ENCODE measurements around the gene BCAR1.

BCAR1 gene

DNA sequence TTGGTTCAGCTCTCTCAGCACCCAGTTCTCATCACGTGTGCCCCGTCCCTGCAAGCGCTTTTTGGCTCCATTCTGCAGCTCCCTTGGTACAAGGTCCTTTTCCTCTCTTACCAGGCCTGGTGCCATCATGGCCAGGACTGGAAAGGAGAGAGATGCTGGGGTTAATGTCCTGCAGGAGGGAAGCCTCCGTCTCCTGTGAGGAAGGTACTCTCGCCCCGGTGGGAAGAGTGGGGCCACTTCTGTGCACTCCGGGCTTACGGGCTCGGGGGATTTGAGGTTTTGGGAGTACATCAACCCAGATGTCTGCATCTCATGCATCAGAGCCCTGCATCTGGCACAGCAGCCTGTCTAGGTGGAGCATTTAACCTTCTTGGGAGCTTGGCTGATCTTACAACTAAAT lies 54.6 kb downstream of the BCAR1 start:
- no peak for DNase-seq
- in situ Hi-C loops (cut with HindIII; ENCODE audit: low pct_ligation_motif_present, low pct_unique_long_range_greater_than_20kb, low sequenced_read_pairs): no loop called here

DNA sequence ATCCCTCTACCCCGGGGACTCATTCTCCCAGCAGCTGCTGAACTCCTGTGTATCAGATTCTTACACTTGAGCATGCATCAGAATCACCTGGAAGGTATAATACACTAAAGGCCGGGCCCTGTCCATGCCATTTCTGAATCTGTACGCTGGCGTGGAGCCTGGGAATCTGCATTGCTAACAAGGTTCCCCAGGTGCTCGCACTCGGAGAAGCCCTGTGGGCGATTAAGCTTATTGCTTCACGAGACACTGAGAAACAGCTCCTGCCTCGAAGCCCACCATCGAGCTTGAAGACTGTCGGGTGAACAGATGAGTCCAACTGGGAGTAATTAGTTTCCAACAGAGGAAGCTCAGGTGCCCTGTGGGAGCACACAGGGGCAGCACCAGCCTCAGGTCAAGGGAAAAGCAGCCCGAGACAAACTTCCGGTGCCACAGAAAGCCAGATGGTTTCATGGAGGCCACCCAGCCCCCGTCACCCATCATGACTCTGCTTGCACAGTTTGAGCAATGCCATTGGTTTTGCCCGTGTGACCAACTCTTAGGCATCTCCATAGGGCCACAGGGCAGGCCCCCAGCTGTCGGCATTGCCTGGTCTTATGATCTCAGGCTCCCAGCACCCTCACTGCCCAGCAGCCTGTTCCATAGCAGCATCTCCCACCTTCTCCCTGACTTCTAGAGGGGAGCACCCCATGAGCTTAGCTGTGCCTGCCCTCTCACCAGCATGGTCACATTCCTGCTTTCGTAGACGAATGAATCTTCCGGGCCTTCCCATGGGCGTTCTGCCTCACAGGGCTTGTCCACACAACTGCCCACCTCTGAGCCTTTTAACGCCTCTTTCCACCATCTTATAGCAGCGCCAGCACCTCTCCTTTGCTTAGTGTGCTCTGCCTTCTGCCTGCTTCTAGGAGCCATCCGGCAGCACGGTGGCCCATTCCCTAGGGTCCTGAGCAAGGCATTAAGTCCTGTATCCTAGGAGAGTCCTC lies 55.3 kb downstream of the BCAR1 start:
- in situ Hi-C loops (cut with HindIII; ENCODE audit: low pct_ligation_motif_present, low pct_unique_long_range_greater_than_20kb, low sequenced_read_pairs): no loop called here
- DNase-seq: no peak

DNA sequence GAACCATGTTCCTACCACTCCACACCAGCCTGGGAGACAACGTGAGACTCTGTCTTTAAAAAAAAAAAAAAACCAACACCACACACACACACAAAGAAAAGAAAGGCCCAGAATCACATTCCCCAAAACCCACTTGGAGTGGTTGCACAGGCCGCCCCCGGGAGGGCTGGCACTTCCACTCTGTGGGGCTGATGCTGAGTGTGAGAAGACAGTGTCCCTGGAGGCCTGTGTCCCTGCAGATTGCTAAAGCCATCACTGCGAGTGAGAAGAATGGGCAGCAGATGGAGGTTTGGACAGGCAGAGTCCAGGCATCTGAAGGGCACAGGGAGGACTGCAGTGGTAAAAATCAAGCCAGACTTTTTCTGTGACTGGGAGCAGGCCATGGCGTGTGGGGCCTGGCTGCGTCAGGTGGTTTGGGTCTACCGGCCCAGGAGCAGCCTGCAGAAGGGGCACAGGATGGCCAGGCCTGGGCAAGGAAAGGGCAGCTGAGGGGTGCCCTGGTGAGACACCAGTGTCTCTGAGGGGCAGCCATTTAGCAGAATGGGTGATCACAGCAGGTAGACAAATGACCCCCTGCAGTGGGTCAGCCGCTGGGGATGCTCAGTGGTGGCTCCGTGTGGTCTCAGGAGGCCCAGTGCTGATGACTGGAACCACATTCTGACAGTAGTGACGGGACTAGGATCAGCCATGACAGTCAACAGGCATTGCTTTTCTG lies 57.5 kb downstream of the BCAR1 start:
- in situ Hi-C loops (cut with HindIII; ENCODE audit: low pct_ligation_motif_present, low pct_unique_long_range_greater_than_20kb, low sequenced_read_pairs): no loop called here
- DNase-seq: no peak

DNA sequence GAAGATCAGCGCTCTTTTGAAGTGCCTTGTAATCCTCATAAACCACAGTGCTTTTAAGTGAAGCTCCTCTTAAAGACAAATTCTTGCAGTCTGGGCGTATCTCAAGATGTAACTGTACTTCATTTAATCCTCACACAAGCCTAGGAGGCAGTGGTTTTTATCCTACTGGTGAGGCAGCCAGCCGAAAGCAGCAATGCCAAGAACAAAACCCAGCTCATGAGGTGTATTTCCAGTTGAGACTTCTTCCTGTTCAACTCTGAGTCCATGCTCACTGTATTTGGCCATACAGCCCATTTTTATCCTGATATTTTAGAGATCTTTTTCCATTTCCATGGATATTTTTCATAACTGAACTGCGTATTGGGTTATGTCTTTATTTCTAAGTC lies 58.2 kb downstream of the BCAR1 start:
- no peak for DNase-seq
- in situ Hi-C loops (cut with HindIII; ENCODE audit: low pct_ligation_motif_present, low pct_unique_long_range_greater_than_20kb, low sequenced_read_pairs): no loop called here

DNA sequence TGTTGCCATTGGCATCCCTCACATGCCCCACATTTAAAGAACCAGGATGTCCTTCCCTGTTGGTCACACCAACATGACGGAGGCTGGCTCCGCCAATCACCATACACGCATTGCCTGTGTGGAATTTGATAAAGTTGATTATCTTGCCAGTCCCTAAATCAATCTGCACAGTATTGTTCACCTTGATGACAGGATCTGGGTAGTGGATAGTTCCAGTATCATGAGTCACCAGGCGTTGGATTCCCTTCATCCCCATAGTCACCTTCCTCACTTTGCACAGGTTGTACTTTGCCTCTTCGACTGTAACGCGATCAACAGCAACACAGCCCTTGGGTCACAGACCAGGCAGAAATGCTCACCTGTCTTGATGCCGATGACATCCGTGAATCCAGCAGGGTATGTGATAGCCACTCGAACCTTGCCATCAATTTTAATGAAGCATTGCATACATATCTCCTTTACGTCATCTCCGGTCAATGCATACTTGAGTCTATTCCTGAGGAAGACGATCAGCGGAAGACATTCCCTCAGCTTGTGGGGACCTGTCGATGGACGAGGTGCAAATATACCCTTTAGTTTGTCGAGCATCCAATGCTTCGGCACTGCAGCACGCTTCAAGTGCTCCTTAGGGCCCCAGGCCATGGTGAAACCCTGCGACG lies 58.7 kb downstream of the BCAR1 start:
- in situ Hi-C loops (cut with HindIII; ENCODE audit: low pct_ligation_motif_present, low pct_unique_long_range_greater_than_20kb, low sequenced_read_pairs): no loop called here
- DNase-seq: no peak

DNA sequence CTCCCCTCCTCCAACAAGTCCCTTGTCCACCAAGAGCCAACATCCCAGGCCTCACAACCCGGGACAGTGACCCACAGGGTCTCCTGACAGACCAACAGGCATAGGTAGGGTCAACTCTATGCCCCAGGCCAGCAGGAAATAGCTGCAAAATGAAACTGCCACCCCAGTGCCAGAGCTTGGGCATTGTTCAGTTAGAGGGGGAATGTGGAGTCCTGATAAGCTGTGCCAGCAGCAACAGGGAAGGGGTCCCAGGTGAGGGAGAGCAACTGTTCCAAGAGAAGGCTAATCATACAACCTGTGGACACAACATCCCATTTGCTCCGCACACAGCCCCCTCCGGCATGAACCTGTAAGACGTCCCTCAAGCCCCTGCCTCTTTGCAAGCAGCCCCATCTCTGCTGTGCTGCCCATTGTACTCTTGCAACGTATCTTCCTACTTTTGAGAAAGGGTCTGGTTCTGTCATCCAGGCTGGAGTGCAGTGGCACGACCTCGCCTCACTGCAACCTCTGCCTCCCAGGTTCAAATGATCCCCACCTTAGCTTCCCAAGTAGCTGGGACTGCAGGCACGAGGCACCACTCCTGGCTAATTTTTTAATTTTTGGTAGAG lies 61.7 kb downstream of the BCAR1 start:
- in situ Hi-C loops (cut with HindIII; ENCODE audit: low pct_ligation_motif_present, low pct_unique_long_range_greater_than_20kb, low sequenced_read_pairs): no loop called here
- no peak for DNase-seq

DNA sequence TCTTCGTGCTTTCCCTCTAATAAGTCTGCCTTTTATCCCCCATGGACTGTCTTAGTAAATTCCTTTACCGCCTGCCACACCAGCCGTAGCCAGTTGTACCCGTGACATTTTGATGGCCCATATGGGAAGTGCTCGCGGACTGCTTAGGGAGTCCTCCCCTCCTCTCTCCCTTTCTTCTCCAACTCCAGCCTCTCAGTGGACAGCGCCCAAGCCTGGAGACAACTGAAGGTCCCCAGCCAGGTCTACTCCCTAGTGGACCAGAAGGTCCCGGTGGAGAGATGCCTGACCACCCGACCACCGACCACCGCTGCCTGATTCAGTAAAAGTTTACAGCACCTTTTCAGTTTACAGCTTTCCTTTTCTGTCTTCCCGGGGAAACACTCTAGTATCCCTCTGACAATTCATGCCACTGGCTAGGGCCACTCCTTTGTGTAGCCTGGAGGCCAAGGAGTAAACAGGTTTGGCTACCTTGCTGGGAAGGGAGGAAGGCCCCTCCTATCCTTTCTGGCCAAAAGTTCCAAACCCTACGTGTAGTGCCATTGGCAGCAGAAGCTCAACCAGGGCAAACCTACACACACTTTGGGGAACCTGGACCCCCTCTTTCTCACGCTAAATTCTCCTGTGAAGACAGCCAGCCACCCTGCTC lies 62.5 kb downstream of the BCAR1 start:
- in situ Hi-C loops (cut with HindIII; ENCODE audit: low pct_ligation_motif_present, low pct_unique_long_range_greater_than_20kb, low sequenced_read_pairs): no loop called here

DNA sequence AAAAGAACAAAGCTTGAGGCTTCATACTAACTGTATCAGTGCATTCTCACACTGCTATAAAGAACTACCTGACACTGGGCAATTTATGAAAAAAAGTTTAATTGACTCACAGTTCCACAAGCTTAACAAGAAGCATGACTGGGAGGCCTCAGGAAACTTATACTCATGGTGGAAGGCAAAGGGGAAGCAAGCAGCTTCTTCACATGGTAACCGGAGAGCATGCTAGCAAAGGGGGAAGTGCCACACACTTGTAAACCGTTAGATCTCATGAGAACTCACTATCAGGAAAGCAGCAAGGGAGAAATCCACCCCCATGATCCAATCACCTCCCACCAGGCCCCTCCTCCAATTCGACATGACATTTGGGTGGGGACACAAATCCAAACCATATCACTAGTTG lies 69.8 kb downstream of the BCAR1 start:
- in situ Hi-C loops (cut with HindIII; ENCODE audit: low pct_ligation_motif_present, low pct_unique_long_range_greater_than_20kb, low sequenced_read_pairs): no loop called here
- DNase-seq: no peak

More for the DNA sequence above, 62.5 kb downstream of the BCAR1 start:
- DNase-seq: no peak

DNA sequence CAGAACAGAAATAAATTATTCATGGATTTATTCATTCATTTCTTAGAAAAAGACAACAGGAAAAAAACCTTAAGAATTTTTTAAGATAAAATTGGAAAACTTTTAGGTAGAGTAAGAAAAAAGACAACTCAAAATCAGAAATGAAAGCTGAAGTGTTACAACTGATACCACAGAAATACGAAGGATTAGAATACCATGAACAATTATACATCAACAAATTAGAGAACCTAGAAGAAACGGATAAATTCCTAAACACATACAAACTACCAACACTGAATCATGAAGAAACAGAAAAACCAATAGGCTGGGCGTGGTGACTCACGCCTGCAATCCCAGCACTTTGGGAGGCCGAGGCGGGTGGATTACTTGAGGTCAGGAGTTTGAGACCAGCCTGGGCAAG lies 72.2 kb downstream of the BCAR1 start:
- no peak for DNase-seq
- in situ Hi-C loops (cut with HindIII; ENCODE audit: low pct_ligation_motif_present, low pct_unique_long_range_greater_than_20kb, low sequenced_read_pairs): no loop called here
